NCI-H774 (cell line): ENCODE results near the gene SENP1.

Experiments used
- DNase-seq: peaks from one replicate; lab custom pipeline; 2025; lab: John Stamatoyannopoulos, UW

The SENP1 gene

DNA sequence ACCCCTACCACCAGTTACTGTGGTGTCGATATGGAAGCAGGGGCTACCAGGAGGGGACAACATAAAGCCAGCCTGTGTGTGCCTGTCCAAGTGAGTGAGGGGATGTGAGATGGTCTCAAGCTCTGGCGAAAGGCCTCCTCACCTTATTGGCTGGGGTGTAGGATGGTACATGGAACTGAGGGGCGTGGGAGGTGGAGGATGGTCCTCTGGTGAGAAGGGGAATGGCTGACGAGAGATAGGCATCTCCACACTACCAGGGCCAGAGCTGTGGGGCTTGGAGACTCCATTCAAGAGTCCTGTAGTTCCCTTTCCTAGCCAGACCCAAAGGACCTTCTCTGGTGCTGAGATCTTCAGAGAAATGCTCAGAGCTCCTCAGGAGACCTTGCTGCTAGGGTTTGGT, 69.1 kb downstream of the SENP1 start:
- DNase-seq: no peak

DNA sequence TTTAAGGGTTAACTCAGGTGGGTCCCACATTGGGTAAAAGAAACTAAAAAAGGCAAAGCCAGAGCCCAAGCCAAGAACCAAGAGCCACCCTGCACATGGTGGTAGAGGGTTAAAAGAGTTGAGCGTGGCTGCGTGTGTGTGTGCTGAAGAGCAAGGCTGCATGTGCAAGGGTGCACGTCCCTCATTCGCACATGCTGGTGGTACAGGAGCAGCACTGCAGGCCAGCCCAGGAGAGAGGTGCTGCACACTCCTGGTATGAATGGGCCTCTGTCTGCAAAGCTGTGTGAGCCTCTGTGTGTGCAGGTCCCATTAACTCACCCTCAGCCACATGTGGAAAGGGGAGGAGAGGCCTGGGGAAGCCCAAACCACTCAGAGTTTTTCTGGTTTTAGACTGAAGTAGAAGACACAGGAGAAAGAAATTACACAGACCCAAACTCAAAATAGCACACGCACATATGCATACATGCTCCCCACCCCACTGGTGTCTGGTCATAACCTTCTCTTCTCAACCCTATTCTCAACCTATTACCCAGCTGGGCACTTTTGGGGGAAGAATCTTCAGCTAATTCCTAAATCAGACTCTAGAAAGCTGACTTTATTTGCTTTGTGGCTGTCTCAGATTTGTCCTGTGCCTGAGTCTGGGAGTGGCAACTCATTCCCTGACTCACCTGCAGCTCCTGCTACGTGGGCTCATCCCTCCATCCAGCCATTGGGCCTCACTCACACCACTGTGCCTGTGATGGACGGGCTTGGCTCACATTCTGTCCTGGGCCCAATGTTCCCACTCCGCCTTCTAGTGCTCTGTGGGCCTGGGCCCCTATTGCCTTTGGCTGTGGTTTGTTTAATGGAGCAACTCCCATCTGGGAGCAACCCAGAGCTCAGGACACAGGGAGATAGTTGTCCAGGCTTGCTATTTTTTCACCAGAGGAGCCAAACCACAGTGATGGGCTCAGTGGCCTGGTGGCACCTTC, 70.8 kb downstream of the SENP1 start:
- no peak for DNase-seq

DNA sequence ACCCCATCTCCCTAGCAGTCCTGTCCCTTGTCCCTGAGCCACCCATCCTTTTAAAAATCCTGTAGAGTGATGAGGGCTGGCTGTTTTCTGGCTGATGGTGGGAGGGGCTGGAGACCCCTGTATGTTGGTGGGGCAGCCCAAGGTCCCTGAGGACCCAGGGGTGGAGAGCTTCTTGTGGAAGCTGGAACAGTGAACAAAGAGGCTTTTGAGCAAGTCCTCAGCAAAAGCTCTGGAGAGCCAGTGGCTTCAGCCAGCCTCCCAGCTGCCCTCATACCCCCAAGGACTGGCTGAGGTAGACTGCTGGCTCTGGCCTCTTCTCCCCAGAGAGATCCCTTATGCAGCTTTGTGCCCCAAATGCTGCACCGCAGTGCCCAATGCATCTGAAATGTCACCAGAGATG, 72.4 kb downstream of the SENP1 start:
- DNase-seq: no peak

DNA sequence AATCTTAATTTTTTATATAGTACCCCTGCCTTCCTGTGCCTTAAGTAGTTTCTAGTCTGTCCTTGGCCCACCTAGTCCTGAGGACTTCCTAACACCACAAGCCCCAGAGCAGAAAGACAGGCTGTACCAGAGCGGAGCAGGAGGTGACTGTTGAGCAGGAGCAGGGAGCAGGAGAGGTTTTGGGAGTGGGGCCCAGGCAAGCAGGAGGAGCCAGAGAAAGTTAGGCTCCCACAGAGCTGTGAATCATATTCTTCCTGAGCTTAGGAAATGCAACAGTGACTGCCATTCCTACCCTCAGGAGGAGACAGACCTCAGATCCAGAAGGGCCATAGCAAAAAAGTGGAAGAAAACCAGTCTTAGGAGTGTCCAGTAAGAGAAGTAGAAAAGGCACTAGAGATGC, 73.3 kb downstream of the SENP1 start:
- DNase-seq: no peak

DNA sequence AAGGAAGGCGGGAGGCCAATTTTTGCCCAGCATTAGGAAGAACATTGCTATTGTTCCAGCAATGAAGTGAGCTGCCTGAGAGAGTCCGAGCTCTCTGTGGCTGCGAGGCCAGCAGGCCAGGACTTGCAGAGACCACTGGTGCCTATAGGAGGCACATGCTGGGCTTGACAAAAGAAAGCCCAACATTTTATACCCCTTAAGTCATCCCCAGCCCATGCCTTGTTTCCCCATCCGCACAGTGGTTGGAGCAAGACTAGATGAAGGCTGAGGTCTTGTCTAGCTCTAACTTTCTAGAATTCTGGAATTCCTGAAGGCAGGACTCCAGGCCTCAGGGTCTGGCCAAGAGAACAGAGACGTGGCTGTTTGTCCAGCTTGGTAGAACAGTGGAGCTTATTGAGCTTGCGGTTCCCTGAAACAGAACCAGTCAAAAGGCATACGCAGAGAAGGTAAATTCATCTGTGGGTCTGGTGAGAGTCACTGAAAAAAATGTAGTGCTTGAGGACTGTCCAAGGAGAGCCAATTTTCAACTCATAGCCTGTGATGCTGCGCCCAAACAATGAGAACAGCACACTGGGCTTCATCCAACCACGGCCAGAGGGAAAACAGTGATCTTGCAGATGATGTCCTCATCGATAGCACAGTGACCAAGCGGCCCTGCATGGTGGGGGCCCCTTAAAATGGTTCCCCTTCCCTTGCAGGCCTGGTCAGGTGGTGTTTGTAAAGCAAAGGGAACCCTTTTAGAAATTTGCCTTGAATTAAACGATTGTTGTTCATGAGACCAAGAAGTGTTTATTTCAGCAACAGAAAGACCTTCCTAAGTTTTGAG, 74.5 kb downstream of the SENP1 start:
- DNase-seq: no peak

DNA sequence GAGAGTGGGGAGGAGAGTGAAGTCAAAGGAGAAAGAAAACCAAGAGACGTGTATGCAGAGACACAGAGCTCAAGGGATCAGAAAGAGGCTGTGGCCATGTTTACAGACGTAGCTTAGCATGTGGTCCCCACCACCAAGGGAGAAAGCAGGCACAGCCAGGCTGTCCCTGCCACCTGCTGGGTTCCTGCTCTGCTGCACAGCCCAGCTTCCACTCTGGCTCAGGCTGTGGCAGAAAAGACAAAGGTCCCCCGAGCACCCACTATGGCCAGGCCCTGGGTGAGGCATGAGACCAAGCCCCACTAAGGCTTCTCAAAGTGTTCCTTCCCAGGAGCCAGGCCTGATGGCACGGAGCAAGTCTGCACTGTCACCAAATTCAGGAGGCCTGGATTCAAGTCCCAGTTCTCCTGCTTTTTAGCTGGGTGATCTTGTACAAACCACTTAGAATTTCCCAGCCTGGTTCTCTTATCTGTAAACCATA, 75.7 kb downstream of the SENP1 start:
- DNase-seq: no peak

DNA sequence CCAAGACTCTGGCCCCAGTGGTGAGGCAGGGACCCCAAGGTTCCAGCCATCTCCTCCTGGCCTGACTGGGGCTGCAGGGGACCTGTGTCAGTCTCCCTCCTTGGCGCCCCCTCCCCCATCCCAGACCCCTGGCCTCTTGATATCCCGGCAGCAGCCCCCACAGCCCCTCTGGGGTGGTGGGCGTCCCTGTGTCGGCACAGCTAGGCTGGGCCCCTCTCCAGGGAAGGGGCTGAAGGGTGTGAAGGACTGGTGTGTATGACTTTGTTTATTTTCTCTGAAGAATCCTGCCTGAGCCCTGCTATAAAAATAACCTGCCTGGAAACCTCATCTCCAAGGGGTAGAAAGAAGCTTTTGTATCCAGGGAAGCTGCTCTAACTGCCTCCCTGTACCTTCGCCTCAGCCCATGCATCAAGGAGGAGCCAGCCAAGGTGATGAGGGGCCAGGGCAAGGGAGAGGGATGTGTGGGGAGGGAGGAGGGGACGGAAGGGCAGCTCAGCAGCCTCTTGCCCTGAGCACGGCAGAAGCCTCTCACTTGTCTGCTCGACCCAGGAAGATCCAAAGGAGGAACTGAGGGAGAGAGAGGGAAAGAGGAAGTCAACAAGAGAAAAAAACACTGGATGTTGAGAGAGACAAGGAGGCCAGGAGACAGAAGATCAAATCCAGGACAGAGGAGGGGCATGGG, 76.2 kb downstream of the SENP1 start:
- DNase-seq: no peak

DNA sequence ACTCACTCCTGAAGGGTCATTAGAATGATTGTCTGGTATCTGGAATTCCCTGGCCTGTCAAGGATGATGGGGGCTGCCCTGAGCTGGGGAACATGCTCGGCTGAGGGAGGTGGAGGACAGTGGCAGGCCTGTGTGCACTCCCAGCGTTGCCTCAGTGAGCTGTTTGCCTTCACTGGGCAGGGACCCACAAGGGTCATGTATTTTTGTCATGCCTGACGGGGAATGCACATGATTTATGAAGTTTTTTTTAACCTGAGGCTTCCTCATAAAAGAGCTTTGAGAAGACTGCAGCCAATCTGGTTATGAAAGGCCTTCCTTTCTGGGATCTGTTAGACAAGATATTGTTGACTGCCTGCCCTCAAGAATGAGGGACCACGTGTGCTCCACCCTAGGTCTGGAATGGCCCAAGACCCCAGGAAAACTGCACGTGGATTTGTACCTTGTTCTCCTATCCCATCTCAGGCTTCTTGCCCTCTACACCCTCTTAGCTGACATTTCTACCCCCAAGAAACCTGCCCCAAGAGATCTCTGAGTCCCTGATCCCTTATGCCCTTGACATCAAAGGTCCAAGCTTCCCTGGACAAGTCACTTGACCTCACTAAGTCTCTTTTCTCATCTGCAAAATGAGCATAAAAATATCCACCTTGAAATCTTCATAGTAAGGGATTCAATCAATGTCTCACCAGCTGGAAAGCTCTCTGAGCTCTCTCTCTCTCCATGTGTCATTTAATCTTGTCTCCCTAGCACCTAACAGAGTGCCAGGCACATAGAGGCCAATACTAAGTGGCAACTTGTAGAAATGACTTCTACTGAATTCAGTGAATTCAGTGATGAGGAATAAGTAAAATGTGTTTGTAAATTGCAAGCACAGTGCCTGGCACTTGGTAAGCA, 77.1 kb downstream of the SENP1 start:
- DNase-seq: no peak

DNA sequence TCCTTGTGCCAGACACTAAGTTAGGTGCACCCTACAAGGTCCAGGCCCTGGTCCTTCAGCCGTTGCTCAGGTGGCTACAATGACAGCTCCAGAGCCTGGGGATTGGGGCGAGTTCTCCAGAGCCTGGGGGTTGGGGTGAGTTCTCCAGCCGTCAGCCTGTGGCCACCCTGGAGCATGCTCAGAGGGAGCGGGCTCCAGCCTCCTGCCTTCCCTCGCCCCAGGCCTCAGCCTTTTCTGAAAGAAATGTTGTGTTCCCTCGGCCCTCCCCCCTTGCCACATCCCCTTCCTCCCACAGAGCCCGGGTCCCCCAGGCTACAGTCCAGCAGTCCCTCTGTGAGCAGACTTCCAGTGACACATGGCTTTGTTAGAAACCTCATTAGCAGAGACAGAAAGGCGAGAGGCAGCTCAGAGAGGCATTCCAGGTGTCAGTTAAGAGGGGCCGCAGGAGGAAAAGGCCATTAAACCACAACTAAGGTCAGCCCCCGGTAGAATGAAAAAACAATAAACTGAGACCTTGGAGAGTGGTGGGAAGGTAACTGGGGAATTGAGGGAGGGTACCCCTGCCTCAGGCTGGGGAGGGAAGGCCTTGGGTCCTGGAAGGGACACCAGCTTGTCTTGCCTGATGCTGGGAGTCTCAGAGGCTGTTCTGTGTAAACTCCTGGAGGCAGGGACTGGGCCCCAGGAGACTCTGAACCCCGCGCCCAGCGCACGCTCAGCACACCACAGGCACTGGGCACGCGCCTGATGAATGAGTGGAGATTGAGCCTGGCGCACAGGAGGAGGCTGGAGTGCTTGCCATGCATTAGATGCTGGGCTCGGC, 78.5 kb downstream of the SENP1 start:
- DNase-seq: no peak

DNA sequence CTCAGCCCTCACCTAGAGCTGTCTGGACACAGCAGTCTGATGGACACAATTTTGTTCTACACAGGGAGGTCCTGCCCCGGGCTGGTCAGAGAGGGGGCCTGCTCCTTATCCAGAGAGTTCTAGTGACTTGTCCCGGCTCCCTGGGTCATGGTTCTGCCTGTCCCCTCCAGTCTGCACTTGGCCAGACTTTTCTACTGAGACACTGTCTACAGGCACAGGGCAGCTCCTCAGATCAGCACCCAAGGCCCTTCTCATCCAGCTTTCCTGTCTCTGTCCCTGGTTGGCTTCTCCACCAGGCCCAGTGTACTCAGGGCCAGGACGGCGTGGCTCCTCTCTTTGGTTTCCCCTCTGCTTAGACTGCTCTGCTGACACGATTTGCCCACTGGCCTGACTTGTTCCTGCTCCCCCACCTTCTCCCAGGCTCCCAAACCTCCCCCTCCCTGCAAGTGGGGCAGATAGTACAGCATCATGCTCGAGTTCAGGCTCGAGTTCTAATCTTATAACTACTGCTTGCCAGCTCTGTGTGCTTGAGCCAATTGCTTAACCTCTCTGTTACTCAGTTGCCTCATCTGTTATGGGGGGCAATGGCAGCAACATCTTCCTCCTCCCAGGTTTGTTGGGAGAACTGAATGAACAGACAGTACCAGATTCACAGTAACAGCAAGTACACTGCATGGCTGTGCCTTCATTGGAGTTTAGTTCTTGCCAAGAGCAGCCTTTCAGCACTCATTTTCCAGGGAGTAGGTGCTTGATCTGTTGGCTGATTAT, 79.6 kb downstream of the SENP1 start:
- DNase-seq: no peak

DNA sequence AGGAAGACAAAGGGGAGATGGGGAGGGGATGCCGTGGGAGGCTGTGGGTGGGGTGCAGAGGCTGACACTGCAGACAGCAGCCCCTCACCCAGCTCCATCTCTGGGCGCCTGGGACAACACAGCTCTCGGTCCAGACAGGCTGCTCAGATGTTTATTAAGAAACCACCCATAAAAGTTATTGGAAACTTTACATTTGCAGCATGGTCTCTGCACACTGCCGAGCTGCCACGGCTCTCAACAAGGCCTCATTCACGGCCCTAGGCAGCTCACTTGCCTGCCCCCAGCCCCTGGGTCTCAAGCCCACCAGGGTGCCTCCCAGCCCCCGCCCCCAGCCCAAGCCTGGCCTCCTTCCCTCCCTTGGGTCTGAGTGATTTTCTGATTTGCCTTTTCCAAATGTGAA, 80.6 kb downstream of the SENP1 start:
- no peak for DNase-seq

DNA sequence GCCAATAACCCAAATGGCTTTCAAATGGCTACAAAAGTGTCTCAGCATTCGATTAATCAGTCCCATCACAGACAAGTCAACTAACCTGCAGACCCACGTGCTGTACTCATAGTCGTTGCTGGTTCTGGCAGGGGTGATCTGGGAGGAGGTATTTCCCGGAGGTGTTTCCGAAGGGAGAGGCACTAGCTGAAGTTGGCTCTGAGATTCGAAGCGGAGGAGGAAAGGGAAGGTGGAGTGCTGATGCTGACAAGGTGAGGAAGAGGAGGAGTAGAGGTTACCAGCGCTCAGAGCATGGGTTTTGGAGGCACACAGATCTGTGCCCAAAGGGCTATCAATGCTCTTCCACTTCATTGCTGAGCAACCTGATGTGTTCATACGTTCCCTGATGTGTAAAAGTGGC, 81.1 kb downstream of the SENP1 start:
- DNase-seq: no peak

DNA sequence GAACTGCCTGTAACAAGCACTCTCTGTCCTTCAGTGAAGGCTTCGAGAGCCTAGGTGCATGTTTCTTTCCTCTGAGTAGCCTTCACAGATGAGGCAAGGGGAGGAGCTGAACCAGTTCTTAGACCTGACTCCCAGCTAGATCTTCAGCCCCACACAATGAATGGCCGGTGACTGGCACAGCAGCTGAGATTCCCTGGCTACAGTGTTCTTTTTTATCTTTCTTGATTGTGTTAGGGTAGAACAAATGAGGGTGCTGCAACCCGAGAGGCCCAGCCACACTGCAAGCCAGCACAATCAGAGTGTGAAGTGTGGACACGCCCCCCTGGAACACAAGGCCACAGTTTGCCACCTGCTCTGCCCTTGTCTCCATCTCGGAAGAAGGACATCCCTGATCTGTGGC, 82.5 kb downstream of the SENP1 start:
- peak; percentile 23 for DNase-seq

DNA sequence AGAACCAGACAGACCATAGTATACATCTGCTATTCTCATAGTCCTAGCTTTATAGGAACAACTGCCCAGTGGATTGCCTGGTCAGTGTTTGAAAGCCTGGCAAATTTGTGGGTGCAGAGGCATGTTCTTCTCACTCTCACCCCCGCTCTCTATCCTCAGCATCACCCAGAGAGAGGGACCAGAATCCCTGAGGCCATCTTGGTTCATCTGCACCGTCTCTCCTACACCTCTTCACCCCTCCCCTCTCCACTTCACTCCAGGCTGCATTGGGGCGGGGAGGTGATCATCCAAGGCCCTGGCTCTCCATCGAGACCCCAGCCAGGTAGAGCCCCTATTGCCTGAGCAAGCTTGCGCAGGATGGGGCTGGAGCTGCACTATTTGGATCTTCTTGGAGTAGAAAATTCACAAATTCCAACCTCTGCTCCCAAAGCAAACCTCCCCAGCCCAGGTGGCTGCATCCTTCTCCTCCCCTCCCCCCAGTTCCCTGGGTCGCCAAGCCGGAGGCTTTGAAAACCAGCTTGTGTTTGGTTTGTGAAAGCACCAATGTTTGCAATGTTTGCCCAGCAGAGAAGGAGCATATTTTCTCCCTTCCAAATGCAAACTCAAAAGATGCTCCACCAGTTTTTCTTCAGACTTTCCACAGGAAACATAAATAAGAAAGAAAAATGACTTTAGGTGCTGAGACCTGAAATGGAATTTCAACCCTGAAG, 83.0 kb downstream of the SENP1 start:
- DNase-seq: no peak

DNA sequence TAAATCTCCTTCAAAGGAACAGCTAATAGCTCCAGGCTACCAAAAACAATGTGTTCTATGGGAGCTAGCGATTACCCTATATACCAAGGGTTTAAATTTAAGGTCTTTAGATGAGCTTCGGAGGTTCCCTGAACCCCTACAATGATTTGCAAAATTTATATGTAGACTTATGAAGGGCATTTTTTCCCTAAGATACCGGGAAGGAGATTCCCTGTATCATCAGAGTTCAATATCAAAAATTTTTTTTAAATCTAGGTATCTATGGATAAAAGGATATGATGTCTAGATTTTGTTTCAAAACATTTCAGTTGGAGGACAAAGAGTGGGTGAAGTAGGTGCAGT, 83.7 kb downstream of the SENP1 start:
- no peak for DNase-seq

DNA sequence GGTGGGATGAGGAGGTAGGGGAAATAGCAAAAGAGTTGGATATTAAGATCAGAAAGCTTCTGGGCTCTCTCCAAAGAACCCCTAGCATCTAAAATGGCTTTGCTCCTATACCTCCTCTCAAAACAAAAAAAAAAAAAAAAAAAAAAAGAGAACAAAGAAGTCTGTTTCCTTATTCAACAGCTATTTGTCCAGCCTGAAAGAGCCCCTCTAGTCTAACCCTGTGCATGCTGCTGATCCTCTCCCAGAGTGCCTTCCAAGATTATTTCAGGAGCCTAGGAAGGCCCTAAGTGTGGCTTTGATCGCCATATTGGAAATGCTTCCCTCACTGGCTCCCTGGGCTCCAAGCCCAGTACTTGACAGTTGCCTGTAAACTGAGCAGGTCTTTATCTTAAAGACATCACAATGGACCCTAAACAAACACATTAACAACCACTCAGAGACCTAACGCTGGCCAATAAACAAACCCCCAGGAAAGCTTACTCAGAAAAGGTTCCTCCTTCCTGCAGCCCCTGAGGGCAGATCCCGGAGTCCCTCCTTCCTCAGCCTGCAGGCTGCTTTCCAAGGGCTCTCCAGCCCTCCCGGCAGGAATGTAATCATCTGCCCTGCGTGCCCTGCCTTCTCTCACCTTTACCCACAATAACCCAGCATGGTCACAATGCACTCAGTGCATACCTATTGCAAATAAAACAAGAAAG, 84.2 kb downstream of the SENP1 start:
- DNase-seq: no peak

DNA sequence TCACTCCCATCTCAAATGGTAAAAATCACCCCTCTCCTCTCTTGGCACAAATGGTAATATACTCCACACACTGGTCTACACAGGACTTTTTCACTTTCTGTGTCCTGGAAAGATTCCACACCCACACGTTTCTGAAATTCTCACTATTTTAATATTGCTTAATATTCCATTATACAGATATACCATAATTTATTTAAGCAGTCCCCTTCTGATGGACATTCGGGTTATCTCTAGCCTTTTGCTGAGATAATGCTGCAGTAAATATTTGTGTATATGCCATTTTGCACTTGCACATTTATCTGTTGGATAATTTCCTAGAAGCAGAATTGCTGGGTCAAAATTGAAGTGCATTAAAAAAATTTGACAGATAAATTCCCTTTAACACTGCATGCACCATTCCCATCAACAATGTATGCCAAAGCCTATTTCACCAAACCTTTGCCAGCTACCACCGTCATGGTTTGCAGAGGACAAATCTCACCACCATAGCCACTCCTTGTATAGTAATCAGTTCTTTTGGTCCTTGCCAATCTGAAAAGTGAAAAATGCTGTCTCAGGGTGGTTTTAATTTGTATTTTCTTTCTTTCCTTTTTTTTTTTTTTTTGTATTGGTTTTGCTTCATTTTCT, 86.1 kb downstream of the SENP1 start:
- DNase-seq: no peak

DNA sequence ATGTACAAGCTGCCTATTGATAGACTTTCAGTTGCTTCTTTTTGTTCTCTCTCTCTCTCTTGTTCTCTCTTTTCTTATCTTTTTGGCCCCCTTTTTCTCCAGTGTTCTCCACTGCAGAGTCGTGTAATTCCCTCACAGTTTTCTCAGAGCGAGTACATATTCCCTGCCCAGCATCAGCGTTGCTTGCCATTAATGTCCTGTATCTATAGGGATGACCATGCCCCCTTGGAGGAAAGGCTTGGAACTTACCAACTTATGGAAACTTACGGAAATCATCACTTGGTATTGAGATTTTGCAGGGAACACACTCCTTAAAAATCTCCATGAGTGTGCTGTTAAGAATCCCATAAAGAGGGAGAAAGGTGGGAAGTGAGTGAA, 87.3 kb downstream of the SENP1 start:
- no peak for DNase-seq
